Activated CD4-positive, CD25-positive, alpha-beta regulatory T cell treated with anti-CD3 and anti-CD28 coated beads, Interleukin-2, amount 50 U/mL, for 24 hours (primary cell): ENCODE data around the gene EMB.
"Not testable (repeated sequence)": the region's sequence is repeated elsewhere in the genome, so short reads cannot be mapped to it uniquely, and the experiment has no call there.

Experiments
- ATAC-seq, 2 donors: fragments of 150-1000 bp; cut with Tn5 transposase; one replicate each; pipeline ENCODE4 v1.10.0; 2021; ENCODE audit warnings: mild to moderate bottlenecking in 1 of 2, moderate library complexity in 1 of 2

Gene EMB, protein sequence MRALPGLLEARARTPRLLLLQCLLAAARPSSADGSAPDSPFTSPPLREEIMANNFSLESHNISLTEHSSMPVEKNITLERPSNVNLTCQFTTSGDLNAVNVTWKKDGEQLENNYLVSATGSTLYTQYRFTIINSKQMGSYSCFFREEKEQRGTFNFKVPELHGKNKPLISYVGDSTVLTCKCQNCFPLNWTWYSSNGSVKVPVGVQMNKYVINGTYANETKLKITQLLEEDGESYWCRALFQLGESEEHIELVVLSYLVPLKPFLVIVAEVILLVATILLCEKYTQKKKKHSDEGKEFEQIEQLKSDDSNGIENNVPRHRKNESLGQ

DNA sequence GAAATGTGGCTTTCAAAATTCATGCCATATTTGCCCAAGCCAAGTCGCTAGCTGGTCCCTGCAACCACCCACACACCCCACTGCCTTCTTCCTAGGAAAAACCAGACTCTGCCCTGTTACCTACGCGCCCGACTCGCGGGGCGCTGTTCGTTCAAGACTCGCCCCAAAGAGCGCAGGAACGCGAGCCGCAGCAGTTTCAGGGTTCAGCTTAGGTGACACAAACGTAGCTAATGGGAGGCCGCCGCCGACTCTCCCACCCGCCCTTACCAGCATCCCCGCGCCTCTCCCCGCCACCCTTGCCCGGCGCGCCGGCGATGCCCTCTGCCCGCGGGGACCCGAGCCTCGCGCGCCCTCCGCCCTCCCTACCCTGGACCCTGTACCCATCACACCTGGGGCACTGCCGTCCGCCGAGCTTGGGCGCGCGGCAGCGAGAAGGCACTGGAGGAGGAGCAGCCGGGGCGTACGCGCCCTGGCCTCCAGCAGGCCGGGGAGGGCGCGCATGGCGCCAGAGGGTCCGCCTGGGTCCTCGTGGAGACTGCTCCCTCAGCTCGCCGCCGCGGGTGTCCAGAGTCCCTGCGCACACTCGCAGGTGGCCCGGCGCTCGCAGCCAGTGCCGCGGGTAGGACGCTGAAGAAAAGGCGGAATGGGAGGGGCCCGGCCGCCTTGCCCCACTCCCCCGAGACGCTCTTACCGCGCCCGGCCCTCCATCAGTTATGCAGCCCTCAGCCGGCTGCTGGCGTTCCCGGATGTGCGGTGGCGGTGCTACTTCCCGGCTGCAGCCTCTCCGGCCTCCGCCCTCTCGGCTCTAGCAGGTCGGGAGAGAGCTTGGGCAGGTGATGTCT, at the start of gene EMB:
TSS of gene EMB (minus strand) at position 638 of the 842 bp plus-strand sequence. CDS start at position 501, 137 bp downstream.
- ATAC-seq, result peak; percentile 72 to 74

DNA sequence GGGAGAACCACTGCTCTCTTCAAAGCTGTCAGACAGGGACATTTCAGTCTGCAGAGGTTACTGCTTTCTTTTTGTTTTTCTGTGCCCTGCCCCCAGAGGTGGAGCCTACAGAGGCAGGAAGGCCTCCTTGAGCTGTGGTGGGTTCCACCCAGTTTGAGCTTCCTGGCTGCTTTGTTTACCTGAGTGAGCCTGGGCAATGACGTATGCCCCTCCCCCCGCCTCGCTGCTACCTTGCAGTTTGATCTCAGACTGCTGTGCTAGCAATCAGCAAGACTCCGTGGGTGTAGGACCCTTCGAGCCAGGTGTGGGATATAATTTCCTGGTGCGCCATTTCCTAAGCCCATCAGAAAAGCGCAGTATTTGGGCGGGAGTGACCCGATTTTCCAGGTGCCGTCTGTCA, 48.4 kb upstream of the EMB start:
- ATAC-seq, result not testable (repeated sequence)

DNA sequence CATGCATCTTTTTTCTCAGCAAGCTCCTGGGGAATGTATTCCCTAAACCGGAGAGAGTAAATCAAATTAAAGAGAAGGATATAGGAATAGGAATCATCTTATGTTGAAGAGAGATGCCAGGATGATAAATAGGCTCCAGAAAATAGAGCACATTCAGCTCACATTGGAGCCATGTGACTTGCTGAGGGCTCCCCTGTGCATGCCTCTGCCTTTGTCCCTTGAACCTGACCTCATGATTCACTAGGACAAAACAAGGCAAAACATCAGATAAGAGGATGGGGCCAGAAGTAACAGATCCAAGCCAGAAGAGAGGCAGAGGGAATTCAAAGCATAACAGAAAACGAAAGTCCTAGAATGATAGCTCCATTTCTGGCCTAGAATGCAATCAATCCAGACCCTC, 37.7 kb upstream of the EMB start:
- ATAC-seq, result not testable (repeated sequence)

DNA sequence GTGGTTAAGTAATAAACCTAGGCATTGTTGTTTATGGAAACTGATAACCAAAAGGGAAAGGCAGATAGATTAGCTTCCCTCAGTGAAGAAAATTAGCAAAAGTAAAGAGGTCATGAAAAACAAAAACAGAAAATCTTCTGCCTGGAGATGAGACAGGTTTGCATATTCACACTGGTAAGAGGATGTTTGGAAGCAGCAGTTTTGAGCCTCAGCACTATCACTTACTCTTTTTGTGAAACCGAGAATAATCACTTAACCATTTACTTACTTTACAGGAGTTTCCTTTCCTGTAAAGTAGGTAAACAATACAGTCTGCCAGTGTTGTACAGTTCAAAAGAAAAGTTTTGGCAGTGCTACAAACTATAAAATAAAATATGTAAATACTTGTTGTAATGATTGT, 35.5 kb upstream of the EMB start:
- no peak for ATAC-seq

DNA sequence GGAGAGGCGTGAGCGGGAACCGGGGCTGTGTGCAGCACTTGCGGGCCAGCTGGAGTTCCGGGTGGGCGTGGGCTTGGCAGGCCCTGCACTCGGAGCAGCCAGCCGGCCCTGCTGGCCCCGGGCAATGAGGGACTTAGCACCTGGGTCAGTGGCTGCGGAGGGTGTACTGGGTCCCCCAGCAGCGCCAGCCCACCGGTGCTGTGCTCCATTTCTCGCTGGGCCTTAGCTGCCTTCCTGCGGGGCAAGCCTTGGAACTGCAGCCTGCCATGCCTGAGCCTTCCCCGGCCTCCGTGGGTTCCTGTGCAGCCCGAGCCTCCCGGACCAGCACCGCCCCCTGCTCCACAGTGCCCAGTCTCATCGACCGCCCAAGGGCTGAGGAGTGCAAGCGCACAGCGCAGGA, 23.9 kb upstream of the EMB start:
- not testable (repeated sequence) for ATAC-seq

DNA sequence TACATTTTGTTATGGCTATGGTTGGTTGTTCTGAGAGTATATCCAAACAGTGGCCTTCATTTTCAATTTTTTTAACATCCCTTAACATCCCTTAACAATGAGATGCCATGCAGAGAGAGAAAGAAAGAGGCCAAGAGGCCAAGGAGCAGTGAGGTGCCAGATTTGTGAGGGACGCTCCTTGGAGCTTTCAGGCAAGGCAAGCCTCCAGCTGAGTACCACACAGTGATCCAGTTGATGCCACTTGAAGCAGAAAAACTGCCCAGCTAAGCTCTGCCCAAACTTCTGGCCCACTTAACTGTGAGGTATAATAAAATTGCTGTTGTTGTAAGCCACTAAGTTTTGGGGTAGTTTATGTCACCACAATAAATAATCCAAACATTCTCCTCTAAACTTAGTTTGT, 22.6 kb upstream of the EMB start:
- ATAC-seq, result no peak

DNA sequence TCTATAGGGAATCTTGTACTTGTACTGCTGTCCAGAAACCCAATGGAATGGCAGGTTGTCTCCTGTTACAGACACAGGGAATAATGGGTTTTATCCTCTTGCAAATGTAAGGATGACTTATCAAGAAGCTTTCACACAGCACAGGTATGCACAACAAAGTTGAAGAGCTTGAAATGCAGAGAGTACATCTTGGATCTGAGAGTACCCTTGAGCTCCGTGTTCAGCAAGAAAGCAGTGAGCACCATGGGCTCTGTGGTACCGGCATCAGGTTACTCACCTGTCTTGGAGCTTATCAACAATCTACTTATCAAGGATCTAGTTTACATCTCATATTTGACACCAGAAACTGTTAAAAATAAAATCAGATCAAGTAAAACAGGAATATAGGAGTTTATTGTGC, 22.0 kb upstream of the EMB start:
- no peak for ATAC-seq

DNA sequence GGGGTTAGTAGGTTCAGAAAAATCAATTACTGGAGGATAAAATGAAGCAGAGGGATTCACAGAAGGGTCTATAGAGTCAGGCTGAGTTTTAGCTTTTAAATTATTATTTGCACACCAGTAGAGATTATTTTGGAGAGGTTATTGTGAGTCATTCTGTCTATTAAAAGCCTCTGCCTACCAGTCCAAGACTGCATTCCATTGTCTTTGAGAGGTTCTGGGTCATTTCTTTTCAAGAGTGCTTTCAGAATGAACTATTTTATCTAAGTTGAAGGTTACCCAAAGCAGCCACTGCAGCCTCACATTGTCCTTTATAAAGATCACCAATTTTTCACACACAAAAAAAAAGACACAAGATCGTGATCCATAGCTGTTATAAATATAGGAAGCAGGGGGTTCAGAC, 21.5 kb upstream of the EMB start:
- ATAC-seq, result not testable (repeated sequence)

DNA sequence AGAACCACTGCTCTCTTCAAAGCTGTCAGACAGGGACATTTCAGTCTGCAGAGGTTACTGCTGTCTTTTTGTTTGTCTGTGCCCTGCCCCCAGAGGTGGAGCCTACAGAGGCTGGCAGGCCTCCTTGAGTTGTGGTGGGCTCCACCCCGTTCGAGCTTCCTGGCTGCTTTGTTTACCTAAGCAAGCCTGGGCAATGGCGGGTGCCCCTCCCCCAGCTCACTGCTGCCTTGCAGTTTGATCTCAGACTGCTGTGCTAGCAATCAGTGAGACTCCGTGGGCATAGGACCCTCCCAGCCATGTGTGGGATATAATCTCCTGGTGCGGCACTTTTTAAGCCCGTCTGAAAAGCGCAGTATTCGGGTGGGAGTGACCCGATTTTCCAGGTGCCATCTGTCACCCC, 17.3 kb upstream of the EMB start:
- not testable (repeated sequence) for ATAC-seq

DNA sequence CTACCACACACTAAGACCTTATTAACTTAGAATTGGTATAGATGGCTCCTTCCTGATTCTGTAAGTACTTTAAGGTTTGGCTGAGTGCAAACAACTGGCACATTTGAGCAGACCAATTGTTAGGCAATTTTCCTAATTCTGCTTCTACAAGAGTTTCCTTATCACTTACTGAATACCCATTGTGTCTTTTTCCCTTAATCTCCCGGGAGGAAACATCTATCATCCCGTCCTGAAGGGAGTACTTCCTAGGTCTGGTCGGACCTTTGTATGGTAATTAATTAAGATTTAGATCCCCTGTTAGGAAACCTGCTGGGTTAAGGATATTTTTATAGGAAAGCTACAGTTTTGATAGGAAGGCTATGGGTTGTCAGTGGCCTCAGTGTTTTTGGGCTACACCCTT, 8.2 kb upstream of the EMB start:
- not testable (repeated sequence) for ATAC-seq

DNA sequence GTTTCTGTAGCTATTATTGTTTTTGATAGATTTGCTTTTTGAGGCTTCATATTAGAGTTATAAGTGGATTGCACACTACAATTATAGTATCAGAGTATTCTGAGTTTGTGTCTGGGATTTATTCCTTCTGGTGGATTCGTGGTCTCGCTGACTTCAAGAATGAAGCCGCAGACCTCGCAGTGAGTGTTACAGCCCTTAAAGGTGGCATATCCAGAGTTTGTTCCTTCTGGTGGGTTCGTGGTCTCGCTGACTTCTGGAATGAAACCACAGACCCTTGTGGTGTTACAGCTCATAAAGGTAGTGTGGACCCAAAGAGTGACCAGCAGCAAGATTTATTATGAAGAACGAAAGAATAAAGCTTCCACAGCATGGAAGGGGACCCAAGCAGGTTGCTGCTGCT, 6.9 kb upstream of the EMB start:
- ATAC-seq, result no peak

DNA sequence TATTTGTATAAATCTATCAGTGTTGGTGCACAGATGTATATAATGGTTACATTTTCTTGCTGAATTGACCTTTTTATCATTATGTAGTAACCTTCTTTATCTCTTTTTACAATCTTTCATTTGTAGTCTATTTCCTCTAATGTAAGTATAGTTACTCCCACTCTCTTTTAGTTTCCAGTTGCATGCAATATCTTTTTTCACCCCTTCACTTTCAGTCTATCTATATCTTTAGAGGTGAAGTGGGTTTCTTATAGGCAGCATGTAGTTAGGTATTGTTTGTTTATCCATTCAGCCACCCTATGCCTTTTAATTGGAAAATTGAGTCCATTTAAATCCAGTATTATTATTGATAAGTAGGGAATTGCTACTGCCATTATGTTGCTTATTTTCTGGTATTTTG, 6.1 kb upstream of the EMB start:
- ATAC-seq, result peak in 1 of 2 donors; percentile 36

DNA sequence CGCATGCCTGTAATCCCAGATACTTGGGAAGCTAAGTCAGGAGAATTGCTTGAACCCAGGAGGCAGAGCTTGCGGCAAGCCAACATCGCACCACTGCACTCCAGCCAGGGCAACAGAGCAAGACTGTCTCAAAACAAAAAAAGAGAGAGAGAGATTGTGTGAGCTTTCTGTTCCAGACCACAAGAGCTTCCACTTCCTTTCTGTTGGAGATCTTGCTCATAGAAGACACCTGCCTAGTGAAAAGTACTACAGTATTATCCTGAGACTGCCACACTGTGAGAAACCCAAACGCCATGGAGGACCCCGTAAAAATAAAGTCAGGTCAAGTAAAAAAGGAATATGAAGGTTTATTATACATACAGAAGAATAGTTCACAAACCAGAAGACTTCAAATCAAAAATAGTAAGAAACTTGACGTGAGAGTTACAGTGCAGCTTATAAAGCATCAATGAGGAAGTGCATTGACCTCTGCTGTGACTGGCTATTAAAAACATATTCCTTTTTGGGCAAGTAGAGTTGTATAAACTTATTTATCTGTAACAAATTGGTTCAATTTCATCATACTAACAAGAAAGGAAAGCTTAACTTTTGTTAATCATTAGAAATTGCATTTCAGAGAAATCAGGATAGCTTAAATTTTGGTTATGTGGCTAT, 4.3 kb upstream of the EMB start:
- peak; percentile 20 to 38 for ATAC-seq

DNA sequence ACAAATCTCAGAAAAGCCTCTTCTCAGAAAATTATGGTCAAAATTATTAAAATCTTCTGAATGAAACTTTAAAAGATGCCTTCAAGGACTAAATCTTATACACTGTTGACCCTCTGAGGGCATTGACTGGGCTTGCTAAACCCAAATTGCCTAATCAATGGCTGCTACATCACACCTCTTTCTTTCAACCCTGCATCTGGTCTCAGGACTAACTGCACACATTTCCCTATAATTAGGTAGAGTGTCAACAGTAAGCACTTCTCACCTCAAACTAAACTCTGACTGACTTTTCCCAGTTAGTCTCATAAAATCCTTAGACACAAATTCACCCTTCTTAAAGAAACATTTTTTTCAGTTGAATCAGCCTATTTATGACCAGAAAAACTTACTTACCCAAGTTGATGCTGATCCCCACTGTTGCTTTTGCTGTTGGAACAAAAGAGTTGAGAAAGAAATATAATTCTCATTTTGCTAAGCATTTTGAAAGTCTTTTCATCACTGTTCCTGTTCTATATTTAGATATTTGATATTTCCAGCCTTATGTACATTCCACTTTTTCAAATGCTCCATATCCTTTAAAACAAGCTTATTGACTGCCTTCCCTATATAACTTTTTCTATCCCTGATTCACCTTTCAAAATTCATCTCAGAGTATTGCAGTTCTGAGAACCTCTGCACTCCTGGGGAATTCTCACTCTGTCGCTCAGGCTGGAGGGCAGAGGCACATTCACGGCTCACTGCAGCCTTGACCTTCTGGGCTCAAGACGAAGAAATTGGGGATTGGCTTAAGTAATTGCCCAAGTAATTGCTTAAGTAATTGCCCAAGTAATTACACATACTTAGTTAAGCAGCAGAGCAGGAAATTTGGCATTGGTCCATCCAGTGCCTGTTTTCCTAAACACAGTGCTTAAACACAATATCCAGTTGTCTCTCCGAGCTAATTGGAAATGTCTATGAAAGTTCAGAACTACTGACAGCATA, 1.8 kb upstream of the EMB start:
- not testable (repeated sequence) for ATAC-seq

DNA sequence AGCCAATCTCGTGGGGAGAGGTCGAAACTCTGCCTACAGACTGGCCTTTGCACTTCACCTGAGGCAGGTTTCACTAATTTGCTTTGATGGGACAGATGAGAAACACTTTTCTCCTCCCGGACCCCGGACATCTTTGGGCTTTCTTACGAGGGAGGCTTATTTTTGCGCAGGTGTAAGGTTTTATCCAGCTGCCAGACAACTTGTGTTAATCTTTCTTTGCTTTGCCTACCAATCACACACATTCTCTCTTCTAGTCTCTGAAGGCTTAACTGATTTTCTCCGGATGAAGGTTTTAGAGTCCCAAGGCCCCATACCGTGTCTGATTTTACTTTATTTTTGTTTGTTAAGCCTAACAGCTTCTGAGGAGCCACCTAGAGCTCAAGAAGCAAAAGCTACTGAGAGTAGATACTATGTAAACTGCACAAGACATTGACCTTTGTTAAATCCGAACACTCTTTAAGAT, 436 bp upstream of the EMB start:
- ATAC-seq, result no peak

DNA sequence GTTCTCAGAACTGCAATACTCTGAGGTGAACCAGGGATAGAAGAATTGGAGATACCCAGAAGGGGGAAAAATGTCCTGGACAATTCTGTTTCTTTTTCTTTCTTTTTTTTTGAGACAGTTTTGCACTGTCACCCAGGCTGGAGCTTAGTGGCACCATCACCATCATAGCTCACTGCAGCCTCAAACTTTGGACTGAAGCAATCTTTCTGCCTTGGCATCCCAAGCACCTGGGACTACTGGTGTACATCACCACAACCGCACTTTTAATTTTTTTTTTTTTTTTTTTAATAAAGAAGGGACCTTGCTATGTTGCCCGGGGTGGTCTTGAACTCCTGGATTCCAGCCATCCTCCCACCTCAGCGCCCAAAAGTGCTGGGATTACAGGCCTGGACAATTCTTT, 1.9 kb downstream of the EMB start:
- no peak for ATAC-seq

DNA sequence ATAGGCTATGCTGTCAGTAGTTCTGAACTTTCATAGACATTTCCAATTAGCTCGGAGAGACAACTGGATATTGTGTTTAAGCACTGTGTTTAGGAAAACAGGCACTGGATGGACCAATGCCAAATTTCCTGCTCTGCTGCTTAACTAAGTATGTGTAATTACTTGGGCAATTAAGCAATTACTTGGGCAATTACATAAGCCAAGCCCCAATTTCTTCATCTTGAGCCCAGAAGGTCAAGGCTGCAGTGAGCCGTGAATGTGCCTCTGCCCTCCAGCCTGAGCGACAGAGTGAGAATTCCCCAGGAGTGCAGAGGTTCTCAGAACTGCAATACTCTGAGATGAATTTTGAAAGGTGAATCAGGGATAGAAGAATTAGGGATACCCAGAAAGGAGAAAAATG, 3.0 kb downstream of the EMB start:
- not testable (repeated sequence) for ATAC-seq

DNA sequence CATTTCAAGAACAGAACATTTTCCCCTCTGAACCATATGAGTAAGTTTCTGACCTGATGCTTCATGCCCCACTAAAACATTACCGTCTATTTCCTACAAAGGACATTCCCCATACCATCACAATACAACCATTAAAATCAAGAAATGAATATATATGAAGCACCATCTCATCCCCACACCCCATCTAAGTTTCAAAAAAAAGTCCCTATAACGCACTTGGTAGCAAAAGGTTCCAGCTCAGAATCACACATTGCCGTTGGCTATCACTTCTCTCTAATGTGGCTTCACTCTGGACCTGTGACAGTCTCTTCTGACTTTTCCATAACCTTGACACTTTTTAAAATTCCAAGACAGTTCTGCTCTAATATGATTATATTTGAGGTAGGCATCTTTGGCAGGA, 5.9 kb downstream of the EMB start:
- peak; percentile 87 to 91 for ATAC-seq

DNA sequence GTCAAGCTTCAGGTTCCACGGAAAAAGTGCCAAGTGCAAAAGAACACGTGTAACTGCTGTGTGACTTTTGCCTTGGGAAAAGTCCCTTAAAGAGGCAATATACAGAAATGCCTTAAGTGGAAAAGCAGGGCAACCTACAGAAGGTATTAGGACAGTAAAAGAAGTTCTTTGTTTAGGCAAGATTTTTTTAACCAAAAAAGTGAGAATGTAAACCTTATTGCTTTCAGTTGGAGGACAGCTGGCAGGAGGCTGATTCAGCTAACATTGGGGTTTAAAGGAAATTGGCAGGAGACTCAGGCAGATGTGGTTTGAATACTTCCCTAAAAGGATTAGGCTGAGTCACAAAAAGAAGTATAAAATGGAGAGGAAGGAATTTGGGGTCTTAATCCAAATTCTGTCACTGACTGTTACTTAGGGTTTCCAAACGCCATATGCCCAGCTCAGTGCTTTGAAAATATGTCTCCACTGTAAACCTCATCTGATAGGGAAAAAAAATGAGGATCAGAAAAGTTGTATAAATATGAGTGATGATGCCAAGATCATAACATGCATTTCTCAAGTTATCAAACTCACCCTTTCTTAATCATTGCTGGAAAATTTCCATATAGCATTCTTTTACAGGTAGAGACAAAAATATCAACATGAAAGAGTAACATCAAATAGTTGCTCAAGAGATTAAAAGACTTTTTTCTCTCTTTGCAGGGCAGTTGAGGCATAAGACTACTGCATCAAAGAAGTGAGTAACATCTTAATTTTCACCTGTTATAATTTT, 9.8 kb downstream of the EMB start:
- ATAC-seq, result not testable (repeated sequence)

DNA sequence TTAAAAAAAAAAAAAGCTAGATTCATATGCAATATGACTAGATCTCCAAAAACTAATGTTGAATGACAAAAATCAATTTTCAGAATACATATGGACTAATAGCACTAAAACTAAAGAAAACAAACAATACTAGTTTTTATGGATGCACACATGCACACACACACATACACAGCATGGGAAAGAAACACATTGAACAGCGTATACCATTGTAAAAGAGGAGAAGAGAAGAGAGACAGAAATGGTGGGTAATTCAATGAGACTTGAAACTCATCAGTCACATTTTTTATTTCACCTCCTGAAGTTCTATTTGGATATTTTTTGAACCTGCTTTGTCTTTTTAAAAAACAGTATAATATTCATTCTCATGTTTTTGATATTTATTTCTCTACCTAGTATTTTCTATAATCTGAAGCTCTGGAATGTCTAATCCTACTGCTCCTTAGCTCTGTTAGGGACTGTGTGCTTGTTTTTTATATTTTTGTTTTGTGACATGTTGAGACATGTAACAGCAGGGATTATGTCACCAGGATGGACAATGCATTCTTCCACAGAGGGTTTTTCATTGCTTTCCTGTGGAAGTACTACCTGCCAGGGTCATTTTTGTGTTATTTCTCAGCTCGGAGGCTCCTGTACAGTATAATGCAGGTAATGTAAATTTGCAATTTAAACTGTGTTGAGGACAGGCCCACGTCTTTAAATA, 17.8 kb downstream of the EMB start:
- not testable (repeated sequence) for ATAC-seq
